ENCODE results near the gene PDZK1IP1.
"Not testable (repeated sequence)": the region's sequence is repeated elsewhere in the genome, so short reads cannot be mapped to it uniquely, and the experiment has no call there.

The PDZK1IP1 gene

DNA sequence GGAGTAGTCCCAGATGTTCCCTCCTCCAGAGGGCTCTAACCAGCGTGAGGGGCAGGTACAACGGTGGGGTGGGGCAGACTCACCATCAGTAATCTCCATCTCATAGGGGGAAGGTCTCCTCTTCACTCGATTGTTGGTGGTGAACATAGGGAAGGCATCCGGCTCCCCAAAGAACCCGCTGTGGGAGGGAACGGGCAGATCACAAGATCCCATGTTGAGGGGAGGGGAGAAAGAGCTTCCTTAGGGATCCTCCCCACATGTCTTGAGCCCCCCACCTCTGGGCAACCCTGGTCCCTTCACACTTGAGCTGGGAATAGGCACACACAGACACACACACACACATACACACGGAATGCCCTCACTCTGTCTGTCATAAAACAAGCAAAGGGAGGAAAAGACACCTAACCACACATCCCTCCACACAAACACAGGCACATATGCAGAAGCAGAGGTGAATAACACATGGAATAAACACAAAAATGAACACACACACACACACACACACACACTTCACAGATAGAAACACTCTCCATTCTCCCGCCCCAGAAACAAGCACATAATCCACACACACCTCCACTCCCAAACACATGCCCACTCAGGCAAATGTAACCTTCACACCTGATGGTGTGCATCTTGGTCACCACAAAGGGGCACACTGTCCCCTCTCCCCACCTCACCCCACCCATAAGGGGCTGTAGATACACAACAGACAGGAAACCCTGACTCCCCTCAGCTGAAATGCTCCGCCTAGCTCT lies 34.3 kb upstream of the PDZK1IP1 start:
- DNase-seq (ENCODE audit: low read depth in 2 of 3, low spot score in 1 of 3) = no peak

GRCh38 chr1:47223174-47223920 lies 33.5 kb upstream of the PDZK1IP1 start:
- no peak for DNase-seq (ENCODE audit: low read depth in 2 of 3, low spot score in 1 of 3)

- DNase-seq (ENCODE audit: low read depth in 2 of 3, low spot score in 1 of 3) = no peak
Measured at GRCh38 chr1:47222476-47222875, 32.6 kb upstream of the PDZK1IP1 start.

GRCh38 chr1:47219590-47220220 lies 29.9 kb upstream of the PDZK1IP1 start:
- no peak for DNase-seq (ENCODE audit: low read depth in 2 of 3, low spot score in 1 of 3)

GRCh38 chr1:47219001-47219400 lies 29.2 kb upstream of the PDZK1IP1 start:
- DNase-seq (ENCODE audit: low read depth in 2 of 3, low spot score in 1 of 3) = no peak

DNA sequence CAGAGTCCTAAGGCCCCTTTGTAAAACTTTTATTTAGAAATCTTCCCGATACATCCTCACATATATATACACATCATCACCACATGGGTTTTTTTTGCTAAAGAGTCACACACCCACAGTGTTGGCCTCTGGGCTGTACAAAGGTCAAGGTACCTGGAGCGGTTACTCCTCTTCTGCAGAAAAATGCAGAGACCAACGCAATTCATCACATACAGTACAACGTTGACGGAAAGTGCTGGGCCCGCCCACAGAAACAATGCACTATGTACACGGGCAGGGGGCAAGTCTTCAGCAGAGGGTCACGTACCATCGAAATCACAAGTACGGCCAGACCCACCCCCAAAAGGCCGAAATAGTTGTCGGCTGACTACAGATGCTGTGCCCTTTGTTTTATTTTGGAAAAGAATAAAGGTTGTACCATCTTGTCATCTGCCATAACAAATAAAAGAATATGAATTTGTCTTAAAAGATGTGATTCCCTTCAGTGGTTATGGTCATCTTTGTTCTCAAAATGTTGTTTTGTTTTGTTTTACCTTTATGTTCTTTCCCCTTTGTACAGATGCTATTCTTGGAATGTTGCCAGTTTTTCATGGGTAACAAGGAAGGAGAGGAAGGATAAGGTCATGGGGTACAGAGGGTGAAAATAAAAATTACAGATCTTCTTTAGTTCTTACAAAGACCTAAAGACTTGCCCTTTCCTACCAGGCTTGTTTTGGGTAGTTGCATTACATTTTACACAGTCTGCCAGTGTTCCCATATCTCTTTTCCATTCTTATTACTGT lies 26.6 kb upstream of the PDZK1IP1 start:
- DNase-seq (ENCODE audit: low read depth in 2 of 3, low spot score in 1 of 3) = no peak

GRCh38 chr1:47215713-47216112 lies 25.9 kb upstream of the PDZK1IP1 start:
- no peak for DNase-seq (ENCODE audit: low read depth in 2 of 3, low spot score in 1 of 3)

DNA sequence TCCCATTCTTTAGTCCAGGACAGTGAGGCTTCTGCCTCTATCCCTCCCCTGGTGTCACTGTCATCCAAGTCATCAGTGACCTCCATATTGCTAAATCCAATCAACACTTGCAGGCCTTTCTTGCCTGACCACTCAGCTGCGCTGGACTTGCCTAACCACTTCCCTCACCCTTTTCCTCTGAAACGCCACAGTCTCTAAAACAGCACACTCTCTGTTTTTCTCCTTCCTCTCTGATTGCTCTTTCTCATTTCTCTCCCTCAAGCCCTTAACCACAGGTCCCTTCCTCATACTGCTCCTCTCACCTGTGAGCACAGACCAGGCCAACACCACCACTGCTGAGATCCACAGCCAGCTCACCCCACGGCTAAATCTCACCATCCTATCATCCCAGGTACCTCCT lies 24.7 kb upstream of the PDZK1IP1 start:
- DNase-seq (ENCODE audit: low read depth in 2 of 3, low spot score in 1 of 3) = no peak

- DNase-seq (ENCODE audit: low read depth in 2 of 3, low spot score in 1 of 3) = no peak
Measured at GRCh38 chr1:47213230-47213963, 23.6 kb upstream of the PDZK1IP1 start.

- DNase-seq (ENCODE audit: low read depth in 2 of 3, low spot score in 1 of 3) = no peak
Measured at GRCh38 chr1:47212636-47213229, 22.9 kb upstream of the PDZK1IP1 start.

GRCh38 chr1:47211796-47212269 lies 22.0 kb upstream of the PDZK1IP1 start:
- no peak for DNase-seq (ENCODE audit: low read depth in 2 of 3, low spot score in 1 of 3)

DNA sequence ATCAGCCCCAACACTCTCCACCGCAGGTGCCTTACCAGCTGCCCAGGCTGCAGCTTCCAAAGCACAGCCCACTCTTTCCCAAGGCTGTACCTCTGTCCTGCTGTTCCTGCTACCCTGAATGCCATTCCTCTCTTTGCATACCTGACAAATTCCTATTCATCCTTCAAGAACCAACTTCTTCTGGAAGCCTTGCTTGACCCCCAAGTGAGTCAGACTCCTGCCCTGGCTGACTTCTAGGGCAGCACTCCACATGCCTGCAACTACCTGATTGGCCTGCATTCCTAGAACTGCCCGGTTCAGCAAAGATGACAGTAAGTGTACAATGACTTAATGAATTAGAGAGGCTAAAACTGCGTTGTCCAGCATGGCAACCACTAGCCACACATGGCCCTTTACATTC lies 20.8 kb upstream of the PDZK1IP1 start:
- no peak for DNase-seq (ENCODE audit: low read depth in 2 of 3, low spot score in 1 of 3)

DNA sequence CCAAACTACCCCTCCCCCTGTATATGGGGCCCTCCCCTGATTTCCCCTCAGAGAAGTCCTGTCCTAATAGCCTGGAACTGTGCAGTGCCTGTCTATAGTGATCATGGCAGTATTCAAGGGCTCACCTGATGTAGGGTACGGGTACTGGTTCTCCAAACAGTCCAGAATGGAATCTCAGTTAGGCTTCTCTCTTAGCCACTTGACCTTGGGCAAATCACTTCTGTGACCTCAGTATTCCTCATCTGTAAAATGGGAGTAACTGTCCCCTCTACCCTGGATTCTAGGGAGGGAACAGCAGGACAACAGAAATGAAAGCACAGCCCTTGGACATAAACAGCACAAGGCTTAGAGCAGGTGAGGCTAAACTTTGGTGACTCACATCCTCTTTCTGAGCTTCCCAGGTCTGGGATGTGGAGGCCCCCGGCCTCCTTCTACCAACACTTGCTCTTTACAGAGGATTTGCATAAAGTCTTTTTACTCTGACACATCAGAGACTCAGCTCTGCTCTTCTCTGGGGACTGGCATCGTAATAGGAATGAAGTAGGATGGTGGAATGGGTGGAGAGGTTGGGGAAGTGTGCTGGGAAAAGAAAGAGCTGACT lies 20.0 kb upstream of the PDZK1IP1 start:
- no peak for DNase-seq (ENCODE audit: low read depth in 2 of 3, low spot score in 1 of 3)

DNA sequence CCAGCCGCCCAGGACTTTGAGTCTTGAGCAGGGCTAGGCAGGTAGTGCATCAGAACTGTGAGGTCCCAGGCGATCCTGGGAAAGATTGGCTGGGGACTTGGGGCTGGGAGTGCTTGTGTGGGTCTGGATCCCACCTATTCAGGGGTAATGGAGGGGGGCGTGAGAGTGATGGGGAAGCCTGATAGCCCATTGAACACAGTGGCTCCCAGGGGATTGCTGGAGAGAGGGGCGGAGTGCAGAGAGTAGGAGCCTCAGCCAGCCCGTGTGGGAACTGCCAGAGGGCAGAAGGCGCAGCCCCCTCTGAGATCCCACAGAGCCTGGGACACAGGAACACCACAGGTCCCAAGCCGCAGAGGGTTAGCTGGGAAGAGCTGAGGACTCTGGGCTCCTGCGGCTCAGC lies 19.3 kb upstream of the PDZK1IP1 start:
- no peak for DNase-seq (ENCODE audit: low read depth in 2 of 3, low spot score in 1 of 3)

- no peak for DNase-seq (ENCODE audit: low read depth in 2 of 3, low spot score in 1 of 3)
Measured at GRCh38 chr1:47208374-47208850, 18.6 kb upstream of the PDZK1IP1 start.

DNA sequence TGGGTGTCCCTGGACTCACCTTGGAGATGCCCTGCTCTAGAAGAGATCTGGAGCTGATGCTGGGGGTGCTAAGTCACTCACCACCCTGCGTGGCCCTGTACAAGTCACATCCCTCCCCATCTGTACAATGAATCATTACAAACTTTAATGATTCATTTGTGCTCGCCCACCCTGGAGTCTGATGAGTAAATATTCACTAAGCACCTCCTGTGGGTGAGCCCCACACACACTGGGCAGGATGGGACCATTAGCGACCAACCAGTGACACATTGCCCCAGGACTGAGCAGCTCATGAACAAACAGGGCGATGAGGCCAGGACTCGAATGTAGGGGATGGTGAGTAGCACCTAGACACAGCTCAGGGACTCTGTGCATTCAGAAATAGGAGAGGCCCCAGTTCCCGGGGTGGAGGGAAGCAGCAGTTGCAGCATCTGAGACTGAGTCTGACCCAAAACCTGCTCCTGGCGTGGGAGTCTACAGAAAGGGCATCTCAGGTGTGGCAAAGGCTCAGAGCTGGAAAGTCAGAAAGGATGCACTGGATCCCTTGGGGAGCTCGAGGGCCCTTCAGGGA lies 18.1 kb upstream of the PDZK1IP1 start:
- DNase-seq (ENCODE audit: low read depth in 2 of 3, low spot score in 1 of 3) = no peak

- DNase-seq (ENCODE audit: low read depth in 2 of 3, low spot score in 1 of 3) = no peak
Measured at GRCh38 chr1:47205918-47206317, 16.1 kb upstream of the PDZK1IP1 start.

- not testable (repeated sequence) for DNase-seq (ENCODE audit: low read depth in 2 of 3, low spot score in 1 of 3)
Measured at GRCh38 chr1:47203504-47203903, 13.7 kb upstream of the PDZK1IP1 start.

DNA sequence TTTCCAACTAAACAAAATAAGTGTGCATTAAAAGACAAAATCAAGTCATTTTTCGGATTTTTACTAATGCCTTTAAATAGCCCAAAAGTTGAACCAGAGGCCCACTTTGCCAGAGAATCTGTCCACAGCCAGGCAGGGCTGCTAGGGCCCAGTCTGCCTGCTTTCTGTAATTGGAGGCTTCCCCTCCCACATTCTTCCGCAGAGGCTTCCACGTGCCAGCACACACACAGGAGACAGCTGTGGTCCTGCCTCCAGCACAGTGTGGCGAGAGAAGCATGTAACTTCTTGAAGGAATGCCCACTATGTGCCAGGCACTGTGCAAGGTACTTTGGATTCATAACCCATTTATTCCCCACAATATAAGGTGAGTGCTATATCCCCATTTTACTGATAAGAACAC lies 11.3 kb upstream of the PDZK1IP1 start:
- DNase-seq (ENCODE audit: low read depth in 2 of 3, low spot score in 1 of 3) = no peak
